ENCODE measurements around the gene MACROD2. TPM values are rescaled to one million over a fixed set of nuclear protein-coding genes. Genes with fewer than 3 reads are reported as not detected.

Gene MACROD2
- total RNA-seq, 1 donor: 1.3 TPM

GRCh38 chr20:15740046-15740775, 1744.9 kb downstream of the MACROD2 start:
- TF ChIP-seq CTCF (IDR thresholded peaks at IDR 0.05; ENCODE audit: insufficient read depth, low read length): no peak

DNA sequence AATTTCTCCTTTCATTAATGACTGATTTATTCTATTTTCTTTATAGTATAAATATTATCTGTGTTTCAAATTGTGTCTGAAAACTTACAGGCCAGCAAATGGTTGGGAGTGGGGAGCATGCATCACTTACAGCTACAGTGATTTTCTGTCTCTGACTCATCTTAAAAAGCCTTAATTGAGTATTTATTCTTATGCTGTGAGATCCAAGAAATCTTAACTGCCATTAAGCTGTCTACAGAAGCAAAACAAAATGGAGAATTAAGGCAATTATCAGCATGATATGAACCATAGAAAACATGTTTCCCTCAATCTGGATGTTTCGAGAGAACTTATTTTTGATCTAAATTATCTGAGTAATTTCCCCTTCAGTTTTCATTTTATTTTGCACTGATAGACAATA, 1746.8 kb downstream of the MACROD2 start:
- TF ChIP-seq CTCF (IDR thresholded peaks at IDR 0.05; ENCODE audit: insufficient read depth, low read length): no peak
- no peak overlapping the region for H3K4me3 ChIP-seq (ENCODE audit: low read depth, low read length)
- DNase-seq (ENCODE audit: low read depth): no peak

More at GRCh38 chr20:15740046-15740775, 1744.9 kb downstream of the MACROD2 start:
- no peak for DNase-seq (ENCODE audit: low read depth)
- no peak overlapping the region for H3K4me3 ChIP-seq (ENCODE audit: low read depth, low read length)

GRCh38 chr20:15742627-15743026, 1747.3 kb downstream of the MACROD2 start:
- no peak for DNase-seq (ENCODE audit: low read depth)
- no peak overlapping the region for H3K4me3 ChIP-seq (ENCODE audit: low read depth, low read length)
- TF ChIP-seq CTCF (IDR thresholded peaks at IDR 0.05; ENCODE audit: insufficient read depth, low read length): no peak

DNA sequence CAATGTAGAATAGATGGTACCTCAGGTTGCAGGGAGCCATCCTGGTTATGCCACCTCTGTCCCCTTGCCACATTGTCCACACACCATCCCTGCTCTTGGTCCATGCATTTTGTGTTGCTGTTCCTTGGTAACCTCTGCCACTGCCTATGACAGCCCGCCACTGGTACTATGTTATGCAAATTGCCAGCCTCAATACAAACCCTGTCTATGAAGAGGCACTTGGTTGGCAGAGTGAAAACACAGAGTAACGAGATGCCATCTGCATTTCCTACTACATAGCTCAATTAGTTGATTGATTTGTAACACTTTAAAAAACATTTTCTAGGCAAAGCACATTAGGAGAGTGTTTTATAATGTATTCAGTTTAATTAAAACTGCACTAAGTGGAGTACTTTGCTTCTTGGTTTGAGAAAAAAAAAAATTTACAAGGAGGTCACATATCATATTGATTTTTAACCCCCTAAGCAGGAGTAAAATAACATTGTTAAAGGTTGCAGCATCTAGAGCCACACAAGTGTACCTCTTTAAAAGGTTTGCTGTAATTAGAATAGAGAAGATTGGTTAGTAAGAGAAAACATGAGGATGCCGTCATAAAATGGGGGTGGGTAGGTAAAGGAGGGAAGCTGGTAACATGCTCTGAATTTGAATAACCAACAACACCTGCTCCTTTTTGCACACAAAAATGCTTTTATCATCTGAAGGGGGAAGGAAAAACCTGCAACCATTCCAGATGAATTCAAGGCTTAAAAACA, 1760.9 kb downstream of the MACROD2 start:
- TF ChIP-seq CTCF (IDR thresholded peaks at IDR 0.05; ENCODE audit: insufficient read depth, low read length): no peak
- no peak overlapping the region for H3K4me3 ChIP-seq (ENCODE audit: low read depth, low read length)
- no peak for DNase-seq (ENCODE audit: low read depth)

DNA sequence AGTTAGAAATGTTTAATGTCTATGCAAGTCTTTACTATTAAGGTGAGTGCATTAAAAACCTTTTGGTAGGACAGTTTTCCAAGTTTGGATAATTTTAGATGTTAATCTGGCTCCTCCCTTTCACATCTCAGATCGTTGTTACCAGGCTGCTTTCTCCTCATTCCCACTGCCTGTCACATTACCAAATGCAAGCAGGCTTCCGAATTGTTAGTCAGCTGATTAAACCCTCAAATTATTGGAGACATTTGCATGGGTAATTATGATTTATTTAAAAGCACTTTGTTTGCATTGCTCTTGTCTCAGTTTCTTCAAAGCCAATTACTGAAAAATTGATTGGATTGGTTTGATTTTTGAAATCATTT, 1761.4 kb downstream of the MACROD2 start:
- TF ChIP-seq CTCF (IDR thresholded peaks at IDR 0.05; ENCODE audit: insufficient read depth, low read length): no peak
- H3K4me3 ChIP-seq (ENCODE audit: low read depth, low read length): no peak overlapping the region
- no peak for DNase-seq (ENCODE audit: low read depth)

GRCh38 chr20:15759594-15759993, 1764.3 kb downstream of the MACROD2 start:
- H3K4me3 ChIP-seq (ENCODE audit: low read depth, low read length): no peak overlapping the region
- no peak for TF ChIP-seq CTCF (IDR thresholded peaks at IDR 0.05; ENCODE audit: insufficient read depth, low read length)
- DNase-seq (ENCODE audit: low read depth): no peak
